Cardiac muscle cell (in vitro differentiated cells and primary cell): ENCODE data around the gene HYAL2. TPM values are rescaled to one million over a fixed set of nuclear protein-coding genes. Genes with fewer than 3 reads are reported as not detected.
A peak's percentile ranks its signal among the peaks of the same experiment; 100 is the strongest.

Experiments
- DNase-seq, 2 donors: peaks; one replicate each; pipeline versions ENCODE4 v3.0.0 to v3.0.0-alpha.2; 2010 to 2017; ENCODE audit warnings: low read depth in 1 of 2, low spot score in 1 of 2
- H3K27ac ChIP-seq: fragments of 200-600 bp; sonication (generic); 2 replicates; pipeline ENCODE4 v1.5.1; 2016
- H3K27me3 ChIP-seq: fragments of 200-600 bp; sonication (generic); 2 replicates; pipeline ENCODE4 v1.6.0; 2016; ENCODE audit warnings: control low read depth
- H3K36me3 ChIP-seq: fragments of 200-600 bp; sonication (generic); 2 replicates; pipeline ENCODE4 v1.5.1; 2016; ENCODE audit warnings: control low read depth
- H3K4me1 ChIP-seq: fragments of 200-600 bp; sonication (generic); 2 replicates; pipeline ENCODE4 v1.8.1; 2017; ENCODE audit warnings: low read depth, mild to moderate bottlenecking, mixed run types
- H3K4me3 ChIP-seq: fragments of 200-600 bp; sonication (generic); 2 replicates; pipeline ENCODE4 v1.5.1; 2016; ENCODE audit warnings: mild to moderate bottlenecking
- H3K9me3 ChIP-seq: fragments of 200-600 bp; sonication (generic); 2 replicates; pipeline ENCODE4 v1.5.1; 2017; ENCODE audit warnings: low read depth, mild to moderate bottlenecking, control low read depth
- polyA plus RNA-seq: library from polyadenylated mRNA; unstranded; fragments of >200 nt; fragmentation: Nextera tagmentation; extraction: Ambion mirVana; gene quantifications from 2 replicates; pipeline ENCODE4 v1.2.1, GENCODE V29; 2016
- total RNA-seq: library from RNA; depleted of rRNA; stranded (reverse); fragments of >200 nt; gene quantifications from 2 replicates; pipeline ENCODE4 v1.2.3, GENCODE V29; 2016
- TF ChIP-seq, protein P1 (sequence below): IDR thresholded peaks from 2 replicates; pipeline ENCODE4 v1.5.1; 2012; ENCODE audit warnings: low read depth, mild to moderate bottlenecking, low read length

The HYAL2 gene
- total and polyA plus RNA-seq, 2 experiments from 2014 or later = 88.3 to 124 TPM

- no peak for DNase-seq
- no peak overlapping the region for H3K4me3 ChIP-seq
- H3K27ac ChIP-seq = no peak overlapping the region
- peaks cover 61% of the 10 kb centered on the region for H3K27me3 ChIP-seq
- H3K9me3 ChIP-seq = no peaks in the 10 kb centered on the region
- H3K4me1 ChIP-seq = peaks cover 11% of the 10 kb centered on the region
- no peaks in the 10 kb centered on the region for H3K36me3 ChIP-seq
- TF ChIP-seq, protein P1, sequence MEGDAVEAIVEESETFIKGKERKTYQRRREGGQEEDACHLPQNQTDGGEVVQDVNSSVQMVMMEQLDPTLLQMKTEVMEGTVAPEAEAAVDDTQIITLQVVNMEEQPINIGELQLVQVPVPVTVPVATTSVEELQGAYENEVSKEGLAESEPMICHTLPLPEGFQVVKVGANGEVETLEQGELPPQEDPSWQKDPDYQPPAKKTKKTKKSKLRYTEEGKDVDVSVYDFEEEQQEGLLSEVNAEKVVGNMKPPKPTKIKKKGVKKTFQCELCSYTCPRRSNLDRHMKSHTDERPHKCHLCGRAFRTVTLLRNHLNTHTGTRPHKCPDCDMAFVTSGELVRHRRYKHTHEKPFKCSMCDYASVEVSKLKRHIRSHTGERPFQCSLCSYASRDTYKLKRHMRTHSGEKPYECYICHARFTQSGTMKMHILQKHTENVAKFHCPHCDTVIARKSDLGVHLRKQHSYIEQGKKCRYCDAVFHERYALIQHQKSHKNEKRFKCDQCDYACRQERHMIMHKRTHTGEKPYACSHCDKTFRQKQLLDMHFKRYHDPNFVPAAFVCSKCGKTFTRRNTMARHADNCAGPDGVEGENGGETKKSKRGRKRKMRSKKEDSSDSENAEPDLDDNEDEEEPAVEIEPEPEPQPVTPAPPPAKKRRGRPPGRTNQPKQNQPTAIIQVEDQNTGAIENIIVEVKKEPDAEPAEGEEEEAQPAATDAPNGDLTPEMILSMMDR = no peak
Observed at GRCh38 chr3:50341537-50341936, 19.0 kb upstream of the HYAL2 start.

DNA sequence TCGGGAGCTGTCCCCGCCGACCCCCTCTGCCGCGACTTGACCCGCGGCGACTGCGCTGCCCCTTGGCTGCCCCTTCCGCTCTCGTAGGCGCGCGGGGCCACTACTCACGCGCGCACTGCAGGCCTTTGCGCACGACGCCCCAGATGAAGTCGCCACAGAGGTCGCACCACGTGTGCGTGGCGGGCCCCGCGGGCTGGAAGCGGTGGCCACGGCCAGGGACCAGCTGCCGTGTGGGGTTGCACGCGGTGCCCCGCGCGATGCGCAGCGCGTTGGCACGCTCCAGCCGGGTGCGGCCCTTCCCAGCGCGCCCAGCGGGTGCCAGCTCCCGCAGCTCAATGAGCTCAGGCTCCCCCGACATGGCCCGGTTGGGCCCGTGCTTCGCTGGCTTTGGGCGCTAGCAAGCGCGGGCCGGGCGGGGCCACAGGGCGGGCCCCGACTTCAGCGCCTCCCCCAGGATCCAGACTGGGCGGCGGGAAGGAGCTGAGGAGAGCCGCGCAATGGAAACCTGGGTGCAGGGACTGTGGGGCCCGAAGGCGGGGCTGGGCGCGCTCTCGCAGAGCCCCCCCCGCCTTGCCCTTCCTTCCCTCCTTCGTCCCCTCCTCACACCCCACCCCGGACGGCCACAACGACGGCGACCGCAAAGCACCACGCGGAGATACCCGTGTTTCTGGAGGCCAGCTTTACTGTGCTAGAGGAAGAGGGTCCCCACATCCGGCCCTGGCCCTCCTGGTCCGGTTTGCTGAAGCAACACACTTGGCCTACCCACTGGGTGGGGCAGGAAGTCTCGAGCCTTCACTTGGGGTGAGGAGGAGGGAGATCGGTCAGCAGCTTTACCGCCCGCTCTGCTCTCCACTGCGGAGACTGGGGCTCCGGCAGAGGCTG is 18.1 kb upstream of the HYAL2 start, which contains the start of gene RASSF1:
TSS of gene RASSF1 (minus strand) at position 389 of the 882 bp plus-strand sequence. CDS start at position 358, 31 bp downstream.
- TF ChIP-seq, protein P1 = no peak
- no peaks in the 10 kb centered on the region for H3K9me3 ChIP-seq
- peaks cover 61% of the 10 kb centered on the region for H3K27me3 ChIP-seq
- peak in 1 of 2 donors; percentile 69 for DNase-seq
- no peaks in the 10 kb centered on the region for H3K36me3 ChIP-seq
- H3K4me1 ChIP-seq = peaks cover 14% of the 10 kb centered on the region
- H3K4me3 ChIP-seq = no peak within 1 kb of the TSS
- no peak within 1 kb of the TSS for H3K27ac ChIP-seq

GRCh38 chr3:50340147-50340447 is 17.6 kb upstream of the HYAL2 start:
- TF ChIP-seq, protein P1 = no peak
- H3K4me1 ChIP-seq = peaks cover 11% of the 10 kb centered on the region

GRCh38 chr3:50339485-50340146 is 17.1 kb upstream of the HYAL2 start:
- H3K36me3 ChIP-seq = no peaks in the 10 kb centered on the region
- peaks cover 52% of the 10 kb centered on the region for H3K27me3 ChIP-seq
- H3K27ac ChIP-seq = no peak overlapping the region
- TF ChIP-seq, protein P1 = no peak
- peak in 1 of 2 donors; percentile 52 for DNase-seq
- no peaks in the 10 kb centered on the region for H3K9me3 ChIP-seq
- H3K4me3 ChIP-seq = no peak overlapping the region
- H3K4me1 ChIP-seq = peaks cover 11% of the 10 kb centered on the region

More at GRCh38 chr3:50340147-50340447, 17.6 kb upstream of the HYAL2 start:
- no peak overlapping the region for H3K27ac ChIP-seq
- H3K36me3 ChIP-seq = no peaks in the 10 kb centered on the region
- H3K27me3 ChIP-seq = peaks cover 56% of the 10 kb centered on the region
- no peak overlapping the region for H3K4me3 ChIP-seq
- H3K9me3 ChIP-seq = no peaks in the 10 kb centered on the region
- DNase-seq = no peak

DNA sequence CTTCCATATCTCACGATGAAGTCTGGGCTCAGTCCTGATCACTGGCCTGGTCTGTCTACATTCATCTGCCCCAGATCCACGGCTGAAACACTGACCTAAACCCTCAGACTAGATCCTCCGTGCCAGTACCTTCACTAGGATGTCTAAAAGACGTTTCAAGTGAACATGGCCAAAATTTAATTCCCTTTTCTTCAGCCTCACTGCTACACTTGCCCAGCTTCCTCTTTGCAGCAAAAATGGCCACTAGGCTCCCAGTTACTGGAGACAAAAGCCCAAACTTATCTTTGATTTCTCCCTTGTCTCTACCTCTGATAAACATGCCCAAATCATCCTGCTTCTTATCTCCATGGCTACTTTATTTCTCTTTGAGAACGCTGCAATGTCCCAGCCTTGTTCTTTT is 16.4 kb upstream of the HYAL2 start:
- Histone ChIP-seq H3K27me3 (peaks cover 47% of the 10 kb centered on the region), H3K27ac (no peak overlapping the region), H3K4me1 (peaks cover 11% of the 10 kb centered on the region), H3K36me3 (no peaks in the 10 kb centered on the region), H3K4me3 (no peak overlapping the region), H3K9me3 (no peaks in the 10 kb centered on the region)
- no peak for DNase-seq
- TF ChIP-seq, protein P1 = no peak
